ENCODE data around the gene PCDHGA1. TPM values are rescaled to one million over a fixed set of nuclear protein-coding genes. Genes with fewer than 3 reads are reported as not detected.

Gene PCDHGA1
- total RNA-seq, 6 donors from 2014 or later = 0.15 to 0.51 (median 0.24) TPM; not detected in 2

GRCh38 chr5:141419074-141419880 lies 89.0 kb downstream of the PCDHGA1 start:
- Histone ChIP-seq H3K4me1 (peaks cover 0 to 17% (median 1%) of the 10 kb centered on the region in 4 donors), H3K4me3 (no peak overlapping the region), H3K27me3 (no peaks in the 10 kb centered on the region), H3K27ac (no peak overlapping the region), H3K36me3 (no peaks in the 10 kb centered on the region), H3K9me3 (peaks cover 59 to 93% (median 79%) of the 10 kb centered on the region in 4 donors)
- TF ChIP-seq POLR2A (IDR thresholded peaks at IDR 0.05) (no peak), POLR2AphosphoS5 (IDR thresholded peaks at IDR 0.05) (no peak), CTCF (IDR thresholded peaks at IDR 0.05) (no peak), EP300 (IDR thresholded peaks at IDR 0.05) (no peak)
- DNase-seq = peak in 1 of 2 donors; percentile 78
- WGBS, 2 donors = 39 to 45% methylated on average over 17 to 55 of the region's 74 CpGs
- ATAC-seq (ENCODE audit: low FRiP score in 2 of 2) = no peak

- Histone ChIP-seq H3K36me3 (no peaks in the 10 kb centered on the region), H3K4me1 (peaks cover 0 to 13% (median 1%) of the 10 kb centered on the region in 4 donors), H3K27ac (no peak within 1 kb of the TSS), H3K9me3 (peaks cover 67 to 94% (median 81%) of the 10 kb centered on the region in 4 donors), H3K4me3 (peak within 1 kb of the TSS in 3 of 4 donors; percentile 22 to 46 (median 31)), H3K27me3 (no peaks in the 10 kb centered on the region)
- 10 to 13% methylated on average over 21 to 42 of the region's 42 CpGs for WGBS, 2 donors
- DNase-seq (peak; percentile 59 to 77), ATAC-seq (ENCODE audit: low FRiP score in 2 of 2) (peak in 1 of 2 donors; percentile 64)
- TF ChIP-seq POLR2A (IDR thresholded peaks at IDR 0.05) (no peak), POLR2AphosphoS5 (IDR thresholded peaks at IDR 0.05) (no peak), EP300 (IDR thresholded peaks at IDR 0.05) (no peak), CTCF (IDR thresholded peaks at IDR 0.05) (peak in 4 of 6 experiments; percentile 20 to 43 (median 37))
Measured at GRCh38 chr5:141420855-141421488, 90.7 kb downstream of the PCDHGA1 start, which contains the start of gene PCDHGA11. Gene PCDHGA11, plus strand, starts transcription at chr5:141421051. Its CDS starts 177 bp downstream, at chr5:141421228.

GRCh38 chr5:141421489-141421855 lies 91.2 kb downstream of the PCDHGA1 start:
- no peak for ATAC-seq (ENCODE audit: low FRiP score in 2 of 2)
- Histone ChIP-seq H3K27me3 (no peaks in the 10 kb centered on the region), H3K4me1 (peaks cover 0 to 13% (median 1%) of the 10 kb centered on the region in 4 donors), H3K27ac (no peak overlapping the region), H3K36me3 (no peaks in the 10 kb centered on the region), H3K4me3 (peak overlapping the region in 3 of 4 donors; percentile 22 to 46 (median 31)), H3K9me3 (peaks cover 72 to 95% (median 82%) of the 10 kb centered on the region in 4 donors)
- 15 to 17% methylated on average over 12 to 13 of the region's 13 CpGs for whole genome bisulfite sequencing, 2 donors
- TF ChIP-seq POLR2AphosphoS5 (IDR thresholded peaks at IDR 0.05) (no peak), CTCF (IDR thresholded peaks at IDR 0.05) (no peak), EP300 (IDR thresholded peaks at IDR 0.05) (no peak), POLR2A (IDR thresholded peaks at IDR 0.05) (no peak)
- no peak for DNase-seq

GRCh38 chr5:141422742-141423291 lies 92.5 kb downstream of the PCDHGA1 start:
- ATAC-seq (ENCODE audit: low FRiP score in 2 of 2) (no peak), DNase-seq (peak in 1 of 2 donors; percentile 59)
- Histone ChIP-seq H3K27me3 (no peaks in the 10 kb centered on the region), H3K9me3 (peaks cover 80 to 97% (median 89%) of the 10 kb centered on the region in 4 donors), H3K27ac (no peak overlapping the region), H3K36me3 (no peaks in the 10 kb centered on the region), H3K4me1 (peaks cover 0 to 13% (median 1%) of the 10 kb centered on the region in 4 donors), H3K4me3 (no peak overlapping the region)
- 32% methylated on average over 28 to 39 of the region's 42 CpGs for WGBS, 2 donors
- no peak for TF ChIP-seq POLR2A (IDR thresholded peaks at IDR 0.05)
- TF ChIP-seq CTCF (IDR thresholded peaks at IDR 0.05) = no peak
- no peak for TF ChIP-seq POLR2AphosphoS5 (IDR thresholded peaks at IDR 0.05)
- TF ChIP-seq EP300 (IDR thresholded peaks at IDR 0.05) = no peak
